Stimulated activated CD8-positive, alpha-beta memory T cell treated with anti-CD3 and anti-CD28 coated beads, Interleukin-4, amount 100 ng/mL, for 24 hours (primary cell): ENCODE results near the gene PAQR9.

Experiments used
- DNase-seq: peaks from one replicate; pipeline ENCODE4 v3.0.0-alpha.2; 2020; ENCODE audit warnings: low read depth

The PAQR9 gene

DNA sequence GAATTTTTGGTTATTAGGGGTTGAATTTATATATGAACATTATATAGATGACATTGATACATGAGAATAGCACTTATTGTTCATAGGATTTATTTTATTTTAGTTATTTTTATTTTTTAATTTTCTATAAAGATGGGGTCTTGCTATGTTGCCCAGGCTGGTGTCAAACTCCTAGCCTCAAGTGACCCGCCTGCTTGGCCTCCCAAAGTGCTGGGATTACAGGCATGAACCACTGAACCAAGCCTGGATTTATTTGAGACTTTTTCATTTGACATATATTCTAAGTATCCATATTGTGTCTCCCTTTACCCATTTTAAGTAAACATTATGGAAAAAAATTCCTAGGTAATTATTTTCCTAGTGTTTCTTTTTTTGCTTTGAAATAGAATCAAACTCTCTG is 12.5 kb downstream of the PAQR9 start:
- no peak for DNase-seq

DNA sequence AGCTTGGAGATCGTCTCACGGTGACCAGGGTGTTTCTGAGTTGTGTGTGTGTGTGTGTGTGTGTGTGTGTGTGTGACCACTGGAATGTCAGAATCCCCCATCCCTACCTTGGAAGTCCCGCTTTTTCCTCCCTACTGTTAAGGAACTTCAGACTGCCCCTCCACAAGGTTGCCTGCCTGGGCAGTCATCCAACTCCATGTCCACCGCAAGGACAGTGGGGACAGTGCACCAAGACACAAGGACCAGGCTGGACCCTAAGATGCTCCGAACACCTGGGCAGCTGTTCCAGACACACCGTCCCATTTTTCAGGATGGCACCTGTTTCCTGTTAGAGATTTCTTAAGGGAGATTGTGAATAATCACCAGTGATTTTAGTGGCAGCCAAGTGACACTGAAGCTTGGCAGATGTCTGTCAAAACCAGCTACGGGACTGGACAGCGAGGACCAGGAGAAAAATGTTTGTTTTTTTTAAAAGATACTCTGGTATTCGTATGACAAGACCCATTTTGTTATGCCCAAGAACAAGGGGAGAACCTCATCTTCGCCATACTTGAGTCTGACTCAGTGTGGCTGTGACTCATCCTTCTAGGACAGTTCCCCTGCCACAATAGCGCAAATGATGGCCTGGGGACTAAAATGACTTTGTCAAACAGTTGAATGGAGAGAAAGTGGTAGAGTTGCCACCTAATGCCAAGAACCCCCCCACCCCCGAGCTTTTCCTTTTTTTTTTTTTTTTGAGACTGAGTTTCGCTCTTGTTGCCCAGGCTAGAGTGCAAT is 15.5 kb downstream of the PAQR9 start:
- DNase-seq: no peak

DNA sequence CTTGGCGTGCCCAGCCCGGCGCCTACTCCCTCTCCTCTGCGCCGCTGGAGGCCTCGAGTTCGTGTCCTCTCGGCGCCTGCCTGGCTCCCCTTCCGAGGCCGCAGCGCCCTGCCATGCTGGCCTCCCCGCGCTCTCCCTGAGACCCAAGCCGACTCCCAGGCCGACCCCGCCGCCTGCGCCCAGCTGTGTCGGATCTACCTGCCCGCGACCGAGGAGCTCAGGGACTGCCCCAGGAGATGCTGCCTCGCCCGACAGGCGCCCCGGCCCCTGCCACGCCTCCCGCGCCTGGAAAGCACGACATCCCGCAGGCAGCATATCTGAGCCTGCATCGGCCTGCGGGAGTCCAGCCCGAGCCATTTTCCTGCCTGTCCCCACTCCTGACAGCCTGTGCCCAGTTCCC is 16.1 kb downstream of the PAQR9 start:
- no peak for DNase-seq

DNA sequence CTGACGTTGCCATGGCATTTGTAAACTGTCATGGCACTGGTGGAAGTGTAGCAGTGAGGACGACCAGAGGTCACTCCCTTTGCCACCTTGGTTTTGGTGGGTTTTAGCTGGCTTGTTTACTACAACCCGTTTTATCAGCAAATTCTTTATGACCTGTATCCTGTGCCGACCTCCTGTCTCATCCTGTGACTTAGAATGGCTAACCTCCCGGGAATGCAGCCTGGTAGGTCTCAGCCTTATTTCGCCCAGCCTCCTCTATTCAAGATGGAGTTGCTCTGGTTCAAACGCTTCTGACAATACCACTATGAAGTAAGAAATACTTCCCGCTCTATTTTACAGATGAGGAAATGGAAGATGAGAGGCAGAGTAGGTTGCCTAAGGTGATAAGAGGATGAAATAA is 16.6 kb downstream of the PAQR9 start:
- DNase-seq: no peak

DNA sequence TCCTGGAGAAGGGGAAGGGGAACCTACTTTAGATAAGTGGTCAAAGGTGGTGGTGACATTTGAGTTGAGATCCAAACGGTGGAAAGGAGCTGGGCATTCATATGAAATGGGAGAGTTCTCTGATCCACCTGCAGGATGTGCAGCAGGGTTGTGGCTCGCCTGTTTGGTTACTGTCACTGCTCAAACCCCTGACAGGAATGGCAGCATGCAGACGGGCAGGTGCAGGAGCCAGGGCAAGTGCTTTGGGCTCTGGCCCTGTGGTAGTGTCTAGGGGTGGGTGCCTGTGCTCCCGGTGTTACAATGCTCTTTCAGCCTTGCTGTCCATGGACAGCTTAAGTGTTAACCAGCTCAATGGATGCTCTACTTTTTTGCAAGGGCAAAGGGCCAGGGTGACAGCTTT is 18.5 kb downstream of the PAQR9 start:
- no peak for DNase-seq

DNA sequence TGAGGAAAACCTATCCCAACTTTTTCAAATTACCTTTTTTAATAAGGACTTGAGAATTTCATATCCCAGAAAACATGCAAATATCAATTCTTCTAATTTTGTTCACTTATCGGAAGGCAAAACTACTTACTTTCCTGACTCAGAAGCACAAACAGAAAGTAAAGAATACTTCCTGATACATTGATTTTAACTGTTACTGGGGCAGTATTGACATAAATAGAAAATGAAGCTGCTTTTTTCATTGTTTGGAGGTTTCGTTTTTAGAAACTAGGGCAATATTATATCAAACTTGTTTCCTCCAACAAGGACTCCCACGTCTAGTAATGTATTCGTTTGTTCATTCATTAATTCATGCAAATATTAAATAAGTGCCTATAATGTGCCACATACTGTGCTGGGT is 19.1 kb downstream of the PAQR9 start:
- no peak for DNase-seq

DNA sequence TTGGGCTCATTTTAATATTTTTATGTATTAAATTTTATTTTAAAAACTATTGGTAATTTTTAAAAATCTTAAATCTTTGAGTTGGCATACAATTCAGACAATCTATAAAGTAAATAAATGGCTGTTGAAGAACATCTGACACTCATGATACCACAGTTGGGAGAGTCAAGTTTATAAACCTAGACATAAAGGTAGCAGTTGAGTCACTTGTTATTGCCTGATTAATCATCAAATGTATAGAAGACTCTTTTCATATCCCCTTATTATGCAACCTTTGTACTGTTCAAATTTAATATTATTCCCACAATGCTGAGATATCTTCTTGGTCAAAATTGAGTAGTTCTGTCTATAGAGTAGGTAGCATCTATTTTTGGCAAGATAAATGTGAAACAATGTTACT is 19.6 kb downstream of the PAQR9 start:
- no peak for DNase-seq

DNA sequence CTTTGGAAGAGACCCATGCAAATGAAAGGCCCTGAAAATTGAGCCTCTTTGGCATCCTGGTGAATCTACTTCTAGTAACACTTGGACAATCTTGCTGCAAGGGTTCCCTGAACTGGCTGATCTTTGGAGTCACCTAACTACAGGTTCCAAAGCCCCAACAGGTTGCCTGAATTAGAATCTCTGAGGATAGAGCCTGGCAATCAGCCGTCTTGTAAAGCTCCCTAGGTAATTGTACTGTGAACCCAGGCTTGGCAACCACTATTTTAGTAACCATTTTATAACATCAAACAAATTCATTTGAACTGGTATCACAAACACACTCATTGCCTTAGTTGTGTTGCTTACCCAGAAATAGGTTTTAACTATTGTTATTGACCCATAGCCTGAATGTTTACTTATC is 20.1 kb downstream of the PAQR9 start:
- no peak for DNase-seq

DNA sequence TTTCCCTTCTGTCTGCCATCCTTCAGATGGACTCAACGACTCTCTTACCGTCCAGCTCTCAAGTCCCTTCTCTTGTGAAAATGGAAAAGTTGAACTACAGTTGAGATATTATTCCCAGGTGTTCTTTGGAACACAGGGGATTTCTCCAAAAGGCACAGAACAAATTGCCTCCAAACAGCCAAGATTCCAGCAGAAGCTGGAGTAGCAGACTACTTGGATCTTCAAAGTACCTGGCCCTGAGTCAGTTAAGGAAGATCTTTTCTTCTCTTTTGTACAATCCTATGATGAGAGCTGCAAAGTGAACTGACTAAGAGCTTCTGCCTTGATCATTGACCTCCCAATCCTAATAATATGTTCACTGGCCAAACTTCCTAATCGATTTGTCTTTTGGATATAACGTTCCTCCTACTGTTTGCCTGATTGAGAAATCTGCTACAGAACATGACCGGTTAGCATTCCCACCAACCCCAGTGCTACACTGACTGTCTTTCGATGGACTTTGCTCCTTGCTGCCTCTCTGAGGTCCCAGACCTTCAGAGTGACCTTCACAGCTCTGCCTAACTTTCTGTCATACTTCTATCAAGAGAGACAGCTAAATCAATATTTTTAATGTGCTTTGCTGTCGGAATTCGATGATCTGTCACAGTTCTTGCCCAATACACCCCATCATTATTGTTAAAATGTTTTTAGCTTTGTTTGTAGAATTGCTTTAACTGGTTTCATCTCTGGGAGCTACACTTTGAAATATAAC is 21.9 kb downstream of the PAQR9 start:
- DNase-seq: no peak

DNA sequence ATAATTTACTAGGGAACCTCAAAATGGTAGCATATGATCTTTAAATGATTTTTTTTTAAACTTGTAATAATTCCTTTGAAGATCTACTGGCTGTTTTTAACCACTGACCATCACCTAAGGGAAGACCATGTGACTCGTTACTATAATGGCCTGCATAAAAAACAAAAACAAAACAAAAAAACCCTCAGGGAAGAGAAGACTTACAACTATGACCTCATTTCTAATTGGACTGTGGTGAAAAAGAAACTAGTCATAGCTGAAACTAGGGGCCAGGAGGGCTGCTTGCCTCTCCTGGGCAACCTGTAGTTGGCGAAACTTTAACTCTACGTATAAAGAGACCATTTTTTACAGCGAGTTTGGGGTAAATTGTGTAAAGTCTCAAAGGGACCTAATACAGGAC is 23.0 kb downstream of the PAQR9 start:
- DNase-seq: no peak

DNA sequence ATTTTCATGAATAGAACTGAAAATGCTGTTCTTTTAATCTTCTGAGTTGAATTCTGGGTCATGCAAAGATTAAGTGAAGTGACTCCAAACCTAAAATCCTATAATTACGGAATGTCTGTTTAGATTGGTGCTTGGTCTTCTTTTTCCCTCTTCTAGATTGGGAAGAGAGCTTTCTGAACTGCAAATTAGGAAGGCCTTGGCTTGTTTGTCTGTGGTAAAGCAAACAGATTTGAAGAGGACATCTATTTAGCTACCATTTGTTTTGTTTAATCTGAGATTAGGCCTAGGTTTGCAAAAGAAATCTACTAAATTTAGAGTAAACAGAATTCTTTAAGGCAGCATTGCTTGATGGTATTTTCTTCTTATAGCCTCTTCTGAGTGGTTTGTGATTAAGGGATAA is 23.5 kb downstream of the PAQR9 start:
- DNase-seq: no peak

DNA sequence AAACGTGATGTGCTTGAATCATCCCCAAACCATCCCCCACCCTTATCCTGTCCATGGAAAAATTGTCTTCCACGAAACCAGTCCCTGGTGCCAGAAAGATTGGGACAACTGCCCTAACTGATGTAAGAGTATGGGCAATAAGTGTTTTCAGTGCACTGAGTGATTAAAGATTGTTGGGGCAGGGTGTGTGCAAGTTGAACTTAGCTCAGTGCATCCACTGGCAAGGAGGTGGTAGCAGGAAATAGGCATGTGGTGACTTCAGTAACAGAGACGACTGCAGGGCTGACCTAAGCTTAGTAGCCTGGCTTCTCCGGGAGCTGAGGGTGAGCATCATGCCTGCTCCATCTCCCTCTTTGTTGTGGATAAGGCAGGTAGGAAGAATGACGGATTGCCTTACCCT is 27.5 kb downstream of the PAQR9 start:
- no peak for DNase-seq

DNA sequence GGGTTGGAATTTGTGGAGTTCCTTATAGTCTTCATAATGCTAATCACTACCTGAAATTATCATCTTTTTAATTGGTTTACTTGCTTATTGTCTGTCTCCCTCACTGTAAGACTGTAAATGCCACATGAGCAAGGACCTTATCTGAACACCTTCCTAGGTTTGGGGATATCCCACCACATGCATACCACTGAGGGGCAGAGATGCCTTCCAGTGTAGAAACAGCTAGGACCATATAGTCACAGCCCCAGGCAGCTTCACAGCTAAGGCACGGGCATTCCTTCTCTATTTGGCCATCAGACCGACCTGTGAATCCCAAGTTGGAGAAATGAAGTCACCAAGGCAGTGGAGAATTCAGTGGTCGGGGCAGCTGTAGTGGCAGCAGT is 28.6 kb downstream of the PAQR9 start:
- no peak for DNase-seq

DNA sequence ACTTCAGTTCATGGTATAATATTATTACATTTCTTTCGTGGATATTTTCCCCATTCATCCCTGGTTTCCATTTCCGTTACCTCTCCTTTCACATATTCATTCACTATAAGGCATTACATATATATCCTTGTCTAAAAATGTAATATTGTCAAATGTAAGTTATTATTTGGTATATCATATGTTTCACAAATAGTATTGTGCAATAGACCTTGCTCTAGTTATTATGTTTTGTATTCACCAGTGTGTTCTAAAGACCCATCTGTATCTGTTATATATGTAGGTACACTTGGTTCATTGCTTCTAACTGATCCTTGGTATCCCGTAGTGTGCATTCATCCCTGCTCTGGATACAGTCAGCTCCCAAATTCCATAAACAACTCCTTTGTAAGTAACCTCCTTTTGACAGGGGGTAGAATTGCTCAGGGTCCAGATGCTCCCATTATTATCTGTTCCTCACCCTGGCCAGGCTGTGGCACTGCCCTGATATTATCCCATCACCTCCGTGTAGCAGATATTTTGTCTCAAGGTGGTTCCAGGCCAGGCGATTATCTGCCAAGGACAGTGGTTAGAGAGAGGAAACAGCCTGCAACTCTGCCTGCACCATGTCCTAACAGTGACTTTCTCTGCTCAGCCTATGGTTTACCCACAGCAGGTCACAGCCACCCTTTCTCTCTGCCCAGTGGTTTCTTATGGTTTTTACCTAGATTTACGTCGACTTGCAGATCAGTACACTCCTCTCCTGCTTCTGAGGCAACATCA is 29.2 kb downstream of the PAQR9 start:
- DNase-seq: no peak

DNA sequence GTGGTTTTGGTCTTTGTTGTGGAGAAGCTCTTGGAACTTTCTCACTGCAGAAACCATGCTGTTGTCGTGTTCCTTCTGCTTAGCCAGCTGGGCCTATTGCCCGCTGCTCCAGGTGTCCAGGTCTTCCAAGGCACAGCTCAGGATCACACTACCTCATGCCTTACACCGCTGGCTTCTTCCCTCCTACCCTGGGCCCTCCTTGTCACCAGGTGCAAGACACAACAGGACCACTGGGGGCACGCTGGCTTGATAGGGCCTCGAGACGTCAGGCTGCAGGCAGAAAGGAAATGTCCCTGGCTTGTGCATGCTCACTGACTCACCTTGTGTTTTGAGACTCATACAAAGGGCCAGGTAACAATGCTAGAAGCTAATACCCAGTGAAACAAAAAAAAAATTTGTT is 32.3 kb downstream of the PAQR9 start:
- no peak for DNase-seq

DNA sequence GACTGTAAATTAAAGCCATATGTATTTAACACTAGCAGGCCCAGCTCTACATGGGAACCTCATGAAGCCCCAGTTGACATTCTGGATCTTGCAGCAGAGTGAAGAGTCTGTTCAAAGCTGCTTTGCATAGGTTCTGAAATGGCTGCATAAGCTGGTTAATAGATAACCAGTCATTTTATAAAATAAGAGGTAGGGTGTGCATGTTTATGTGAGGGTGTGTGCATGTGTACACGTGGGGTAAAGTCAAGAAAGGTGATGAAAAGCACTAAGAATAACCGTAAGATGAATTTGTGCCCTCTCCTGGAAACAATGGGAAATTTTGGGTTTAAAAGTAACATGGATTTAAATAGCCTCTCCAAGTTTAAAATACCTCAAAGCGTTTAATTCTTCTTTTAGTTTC is 33.0 kb downstream of the PAQR9 start:
- DNase-seq: no peak

DNA sequence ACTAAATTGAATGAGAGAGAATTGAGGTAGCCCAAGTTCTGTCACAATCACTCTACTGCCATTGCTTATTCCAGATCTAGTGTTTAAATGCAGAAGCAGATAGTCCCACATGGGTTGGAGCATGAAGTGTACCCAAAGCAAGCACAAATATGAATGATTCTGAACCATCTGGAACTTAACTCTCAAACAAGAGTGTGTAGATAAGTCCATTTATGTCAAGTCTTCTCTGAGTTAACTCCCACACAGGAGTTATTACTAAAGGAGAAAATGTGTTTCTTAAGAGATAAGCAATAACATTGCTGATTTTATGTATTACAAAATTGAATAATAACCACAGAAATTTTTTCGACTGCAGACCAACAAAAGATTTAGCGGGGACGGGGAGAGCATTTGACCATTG is 33.6 kb downstream of the PAQR9 start:
- no peak for DNase-seq

DNA sequence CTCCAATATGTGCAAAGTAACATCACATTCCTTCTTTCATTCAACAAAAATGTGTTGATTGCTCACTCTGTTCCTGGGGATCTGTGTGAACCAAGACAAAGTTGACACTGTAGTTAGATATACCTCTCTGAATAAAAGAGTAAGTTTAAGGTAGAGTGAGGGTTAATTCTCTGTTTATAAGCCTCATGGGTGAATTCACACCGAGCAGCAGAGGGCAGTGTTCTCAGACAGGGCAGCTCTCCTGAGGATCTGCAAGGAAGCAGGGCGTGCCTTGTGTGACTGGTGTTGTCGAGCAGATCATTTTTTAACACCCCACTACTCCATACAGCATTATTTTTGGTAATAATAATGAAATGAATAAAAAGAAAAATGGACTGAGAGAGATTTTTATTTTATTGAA is 34.4 kb downstream of the PAQR9 start:
- DNase-seq: no peak

DNA sequence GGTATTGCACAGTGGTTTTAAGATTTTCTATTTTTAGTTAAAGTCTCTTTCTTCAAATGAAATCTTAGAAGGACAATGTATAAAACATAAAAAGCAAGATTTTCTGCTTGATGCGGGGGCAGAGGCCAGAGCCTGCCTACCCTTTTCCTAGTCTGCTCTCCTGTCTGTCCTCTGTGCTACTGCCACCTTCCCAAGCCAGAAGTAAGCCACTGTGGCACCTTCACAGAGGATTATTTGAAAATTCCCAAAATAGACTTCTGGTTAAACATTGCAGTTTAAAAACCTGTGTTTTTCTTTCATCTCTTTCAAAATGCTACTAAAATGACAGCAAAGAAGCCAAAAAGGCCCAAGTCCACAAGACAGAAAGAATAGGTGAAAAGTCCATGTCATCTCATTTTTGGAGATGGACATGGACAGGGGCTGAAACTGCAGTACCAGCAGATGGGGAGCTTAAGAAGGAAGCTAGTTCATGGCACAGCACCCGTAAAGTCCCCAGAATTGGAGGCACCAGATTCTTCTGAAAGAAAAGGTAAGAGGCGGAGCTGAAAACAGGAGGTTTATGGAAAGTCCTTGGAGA is 37.0 kb downstream of the PAQR9 start:
- DNase-seq: no peak

DNA sequence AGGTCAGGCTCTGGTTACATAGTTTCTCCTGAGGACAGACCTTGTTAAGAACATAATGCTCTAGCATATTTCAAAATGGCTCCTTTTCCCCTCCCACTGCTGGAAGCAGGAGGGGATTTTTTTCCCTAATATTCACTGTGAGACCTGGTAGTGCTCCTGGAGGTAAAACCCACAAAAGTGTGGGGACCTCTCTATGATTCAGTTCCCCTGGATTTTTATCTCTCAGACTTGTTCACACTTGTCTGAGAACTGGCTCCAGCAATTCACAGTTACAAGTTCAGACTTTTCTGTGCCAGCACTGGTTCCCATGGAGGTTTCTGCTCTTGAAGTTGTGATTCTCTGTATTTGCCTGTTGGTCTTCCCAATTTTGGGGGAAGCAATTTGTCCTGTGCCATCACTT is 38.3 kb downstream of the PAQR9 start:
- DNase-seq: no peak

DNA sequence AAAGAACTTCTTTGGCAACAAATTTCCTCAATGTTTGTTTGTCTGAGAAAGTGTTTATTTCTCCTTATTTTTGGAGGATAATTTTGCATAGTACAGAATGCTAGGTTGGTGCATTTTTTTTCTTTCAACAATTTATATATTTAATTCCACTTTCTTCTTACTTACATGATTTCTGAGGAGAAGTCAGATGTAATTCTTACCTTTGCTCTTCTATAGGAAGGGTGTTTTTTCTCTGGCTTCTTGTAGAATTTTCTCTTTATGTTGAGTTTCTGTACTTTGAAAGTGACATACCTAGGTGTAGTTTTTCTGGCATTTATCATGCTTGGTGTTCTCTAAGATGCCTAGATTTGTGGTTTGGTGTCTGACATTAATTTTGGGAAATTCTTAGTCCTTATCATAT is 39.8 kb downstream of the PAQR9 start:
- DNase-seq: no peak

DNA sequence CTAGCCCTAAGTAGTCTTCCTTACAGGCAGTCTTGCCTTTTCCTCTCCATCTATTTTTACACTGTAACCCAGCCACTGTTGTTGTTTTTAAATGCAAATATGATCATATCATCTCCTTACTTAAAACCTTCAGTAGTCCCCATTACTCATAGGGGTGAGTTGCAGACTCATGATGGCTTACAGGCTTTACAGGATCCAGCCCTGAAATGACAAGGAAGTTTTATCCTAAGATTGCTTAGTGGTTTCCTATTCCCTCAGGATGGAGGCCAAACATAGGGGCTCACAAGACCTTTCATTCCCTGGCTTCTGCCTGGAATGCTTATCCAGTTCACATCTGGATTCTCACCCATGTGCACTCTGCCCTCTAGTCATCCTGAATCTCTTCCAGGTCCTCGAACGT is 46.9 kb downstream of the PAQR9 start:
- DNase-seq: no peak

DNA sequence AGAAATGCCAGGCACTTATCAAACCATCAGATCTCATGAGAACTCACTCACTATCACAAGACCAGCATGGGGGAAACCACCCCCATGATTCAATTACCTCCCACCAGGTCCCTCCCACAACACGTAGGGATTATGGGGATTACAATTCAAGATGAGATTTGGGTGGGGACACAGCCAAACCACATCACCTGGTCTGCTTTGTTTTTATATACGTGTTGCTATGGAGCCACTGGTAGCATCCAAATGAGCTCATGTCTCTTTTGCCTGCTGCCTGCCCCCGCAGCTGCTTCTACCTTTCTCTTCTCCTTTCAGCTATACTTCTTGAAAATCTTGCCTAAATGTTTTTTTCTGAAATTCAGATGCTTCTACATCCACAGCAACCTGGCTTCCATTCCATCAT is 47.8 kb downstream of the PAQR9 start:
- no peak for DNase-seq
